HG03457 (cell line): ENCODE measurements around the gene ZNF335.
"Not testable (repeated sequence)": the region's sequence is repeated elsewhere in the genome, so short reads cannot be mapped to it uniquely, and the experiment has no call there.

Source experiments
- ATAC-seq: cut with Tn5 transposase; IDR thresholded peaks from one replicate; pipeline ENCODE4 v1.9.1; 2021; ENCODE audit warnings: moderate number of reproducible peaks; ENCODE audit not compliant: unreplicated experiment

ZNF335 gene

DNA sequence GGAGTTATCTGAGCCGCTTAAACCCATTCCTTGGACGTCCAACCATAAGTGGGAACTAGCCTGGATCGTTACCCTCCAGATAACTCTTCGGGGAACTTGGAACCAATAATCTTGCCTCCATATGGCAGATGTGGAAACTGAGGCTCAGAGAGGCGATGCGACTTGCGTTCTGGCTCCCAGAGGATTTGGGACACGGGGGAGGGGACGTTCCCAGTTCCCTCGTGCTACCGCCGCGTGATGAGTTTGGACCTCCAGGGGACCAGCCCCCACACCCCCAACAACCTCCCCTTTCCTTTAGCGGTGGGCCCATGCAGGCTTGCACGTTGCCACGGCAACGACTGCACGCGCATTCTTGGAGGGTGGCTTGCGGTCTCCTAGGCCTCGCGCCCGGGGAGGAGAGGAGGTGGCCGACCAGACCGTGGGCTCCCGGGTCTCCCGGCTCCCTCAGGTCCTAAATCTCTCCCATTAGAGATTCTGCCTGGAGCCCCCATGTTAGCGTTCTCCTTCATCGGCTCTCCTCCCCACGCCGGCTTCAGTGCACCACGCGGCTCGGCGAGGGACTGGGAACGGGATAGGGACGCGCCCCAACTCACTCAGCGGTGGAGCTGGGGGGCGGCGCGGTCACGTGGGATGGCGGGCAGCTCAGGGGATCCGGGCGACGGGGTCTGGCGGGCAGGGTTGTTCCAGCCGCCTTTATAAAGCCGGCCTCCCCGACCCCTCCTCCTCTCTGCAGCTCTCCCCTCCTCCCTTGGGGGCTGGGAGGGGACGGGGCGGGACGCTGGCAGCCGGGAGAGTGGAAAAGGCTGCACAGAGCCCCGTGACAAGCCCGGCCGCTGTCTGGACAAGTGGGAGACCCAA is 60.3 kb downstream of the ZNF335 start, which contains the start of gene PLTP:
Gene PLTP, minus strand, starts transcription at position 670 of the 858 bp plus-strand sequence. CDS start 703 bp downstream, outside the sequence.
- no peak for ATAC-seq

DNA sequence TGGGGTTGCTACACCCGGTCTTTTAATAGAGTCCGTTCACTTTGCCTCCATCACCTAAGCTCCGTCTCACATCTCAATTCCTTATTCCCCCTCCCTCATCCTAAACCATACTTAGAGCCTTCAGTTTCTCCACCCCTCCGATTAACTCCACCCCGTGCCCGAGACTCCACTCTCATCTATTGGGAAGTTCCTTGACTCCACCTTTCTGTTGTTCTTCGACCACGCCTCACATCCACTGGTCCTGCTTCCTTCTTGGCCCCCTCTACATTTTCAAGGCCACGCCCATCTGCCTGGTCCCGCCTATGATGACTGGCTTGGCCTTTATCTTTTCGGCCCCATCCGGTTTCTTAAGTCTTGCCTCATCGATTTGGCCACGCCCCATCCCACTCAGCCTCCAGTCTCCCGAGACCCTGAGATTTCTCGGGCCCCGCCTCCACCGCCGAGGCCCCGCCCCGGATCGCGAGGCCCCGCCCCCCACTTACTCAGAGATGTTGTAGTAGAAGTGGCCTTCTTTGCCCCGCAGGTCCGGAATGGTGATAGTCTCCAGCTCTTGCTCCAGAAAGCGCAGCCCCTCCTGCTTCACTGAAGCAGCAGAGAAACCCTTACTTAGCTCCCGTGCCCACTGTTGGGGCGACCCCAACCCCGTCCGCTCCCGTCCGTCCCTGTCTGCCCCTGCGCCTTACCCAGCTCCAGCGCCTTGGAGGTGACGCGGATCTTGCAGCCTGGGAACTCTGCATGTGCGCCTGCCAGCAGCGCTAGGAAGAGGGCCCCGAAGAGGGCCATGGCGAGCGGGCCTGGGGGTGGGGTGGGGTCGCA is 61.1 kb downstream of the ZNF335 start:
- peak; percentile 72 for ATAC-seq

DNA sequence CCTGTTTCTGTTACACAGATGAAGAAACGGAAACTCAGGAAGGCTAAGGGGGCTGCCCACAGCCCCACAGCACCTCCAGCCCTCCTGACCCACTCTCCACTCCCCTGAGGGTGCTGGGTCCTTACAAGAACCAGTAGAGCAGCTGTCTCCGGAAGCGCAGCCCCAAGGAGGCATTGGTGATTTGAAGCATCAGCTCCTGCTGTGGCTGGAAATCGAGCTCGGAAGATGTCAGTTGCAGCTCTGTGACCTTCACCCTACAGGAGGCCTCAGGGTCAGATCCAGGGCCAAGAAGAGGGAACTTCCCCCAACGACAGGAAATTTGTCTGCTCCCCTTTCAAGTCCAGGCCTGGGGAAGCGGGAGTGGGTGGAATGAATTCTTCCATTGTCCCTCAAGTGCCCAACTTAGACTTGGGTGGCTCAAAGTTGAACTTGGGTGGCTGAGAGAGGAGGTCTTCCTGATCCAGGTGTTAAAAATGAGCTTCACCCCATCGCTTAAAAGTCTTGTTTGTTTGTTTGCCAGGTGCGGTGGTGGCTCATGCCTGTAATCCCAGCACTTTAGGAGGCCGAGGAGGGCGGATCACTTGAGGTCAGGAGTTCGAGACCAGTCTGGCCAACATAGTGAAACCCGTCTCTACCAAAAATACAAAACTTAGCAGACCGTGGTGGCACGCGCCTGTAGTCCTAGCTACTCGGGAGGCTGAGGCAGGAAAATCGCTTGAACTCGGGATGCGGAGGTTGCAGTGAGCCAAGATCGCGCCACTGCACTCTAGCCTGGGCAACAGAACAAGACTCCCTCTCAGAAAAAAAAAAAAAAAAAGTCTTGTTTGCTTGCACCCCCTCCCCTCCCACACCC is 62.0 kb downstream of the ZNF335 start:
- ATAC-seq = no peak

DNA sequence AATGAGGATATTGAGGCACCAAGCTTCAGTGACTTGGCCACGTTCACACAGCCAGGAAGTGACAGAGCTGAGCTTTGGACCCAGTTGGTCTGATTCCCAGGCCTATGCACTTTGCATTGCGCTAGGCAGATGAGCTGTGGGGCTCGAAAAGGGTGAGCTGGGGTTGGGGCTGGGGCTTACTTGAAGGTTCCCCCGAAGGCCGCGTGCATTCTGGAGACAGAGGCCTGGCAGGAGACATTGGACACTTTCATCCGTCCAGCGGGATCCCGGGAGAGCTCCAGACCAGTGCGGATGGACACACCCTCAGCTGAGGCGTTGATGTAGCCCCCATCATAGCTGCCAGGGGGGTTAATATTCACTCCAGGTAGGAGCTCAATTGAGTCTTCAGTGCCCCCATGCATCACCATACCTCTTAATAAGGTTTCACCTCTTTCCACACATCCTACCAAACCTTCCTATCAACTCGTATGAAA is 62.6 kb downstream of the ZNF335 start:
- no peak for ATAC-seq

DNA sequence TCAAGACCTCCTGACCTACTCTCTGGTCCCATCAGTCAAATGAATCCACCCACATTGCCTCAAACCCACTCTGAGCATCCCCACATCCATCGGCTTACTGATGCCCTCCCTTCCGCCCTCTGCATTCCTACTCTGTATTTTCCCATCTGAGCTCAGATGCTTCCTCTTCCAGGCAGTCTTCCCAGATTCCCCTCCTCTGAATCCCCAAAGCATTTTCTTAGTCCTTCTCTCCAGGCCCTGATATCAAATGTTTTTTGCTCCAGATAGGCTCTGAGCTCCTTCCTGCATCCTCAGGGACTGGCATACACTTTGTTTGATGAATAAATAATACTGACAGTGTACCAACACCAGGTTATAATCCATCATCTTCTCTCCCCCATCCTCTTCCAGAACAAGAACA is 63.9 kb downstream of the ZNF335 start:
- ATAC-seq = no peak

DNA sequence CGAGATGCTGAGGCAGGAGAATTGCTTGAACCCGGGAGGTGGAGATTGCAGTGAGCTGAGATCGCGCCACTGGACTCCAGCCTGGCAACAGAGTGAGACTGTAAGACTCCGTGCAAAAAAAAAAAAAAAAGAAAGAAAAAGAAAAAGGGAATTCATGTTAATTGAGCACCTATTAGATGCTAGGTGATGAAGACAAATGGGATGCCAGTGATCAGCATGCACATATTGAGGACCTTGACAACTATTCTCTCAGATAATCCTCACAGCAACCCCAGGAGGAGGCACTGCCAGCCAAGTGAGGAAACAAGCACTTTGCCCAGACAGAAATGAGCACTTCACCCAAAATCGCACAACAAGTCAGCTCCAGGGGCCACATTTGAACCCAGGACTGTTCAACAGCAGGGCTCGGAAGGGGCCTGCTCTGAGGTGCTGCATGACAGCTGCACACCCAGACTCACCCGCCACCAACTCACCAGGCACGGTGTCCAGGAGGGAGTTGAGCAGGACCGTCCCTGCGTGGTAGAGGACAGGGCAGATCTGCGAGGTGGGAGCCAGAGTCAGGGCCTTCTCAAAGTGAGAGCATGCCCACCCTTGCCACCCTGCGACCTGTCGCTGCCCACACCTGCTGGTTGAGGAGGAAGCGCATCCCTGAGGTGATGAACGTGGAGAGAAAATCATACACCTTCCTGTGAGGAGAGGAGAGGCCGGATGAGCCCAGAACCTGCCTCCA is 64.6 kb downstream of the ZNF335 start:
- ATAC-seq = no peak

DNA sequence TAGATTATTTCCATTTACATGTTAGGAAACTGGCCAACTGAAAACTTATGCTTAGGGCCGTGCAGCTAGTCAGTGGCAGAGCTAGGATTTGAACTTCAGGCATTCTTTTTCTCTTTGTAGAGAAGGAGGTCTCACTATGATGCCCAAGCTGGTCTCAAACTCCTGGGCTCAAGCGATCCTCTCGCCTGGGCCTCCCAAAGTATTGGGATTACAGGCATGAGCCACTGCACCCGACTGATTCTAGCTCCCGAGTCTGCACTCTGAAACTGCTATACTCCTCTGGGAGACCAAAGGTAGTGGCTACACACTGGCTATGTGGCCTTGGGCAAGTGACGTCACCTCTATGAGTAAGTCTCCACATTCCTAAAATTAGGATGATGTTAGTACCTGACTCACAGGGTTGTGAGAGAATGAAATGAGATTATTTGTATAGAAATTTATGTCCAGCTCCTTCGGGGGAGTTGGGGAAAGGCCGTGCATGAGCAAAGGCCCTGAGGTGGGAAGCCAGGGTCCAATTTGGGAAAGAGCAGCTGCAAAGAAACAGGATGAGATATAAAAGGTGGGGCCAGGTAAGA is 66.4 kb downstream of the ZNF335 start:
- no peak for ATAC-seq

DNA sequence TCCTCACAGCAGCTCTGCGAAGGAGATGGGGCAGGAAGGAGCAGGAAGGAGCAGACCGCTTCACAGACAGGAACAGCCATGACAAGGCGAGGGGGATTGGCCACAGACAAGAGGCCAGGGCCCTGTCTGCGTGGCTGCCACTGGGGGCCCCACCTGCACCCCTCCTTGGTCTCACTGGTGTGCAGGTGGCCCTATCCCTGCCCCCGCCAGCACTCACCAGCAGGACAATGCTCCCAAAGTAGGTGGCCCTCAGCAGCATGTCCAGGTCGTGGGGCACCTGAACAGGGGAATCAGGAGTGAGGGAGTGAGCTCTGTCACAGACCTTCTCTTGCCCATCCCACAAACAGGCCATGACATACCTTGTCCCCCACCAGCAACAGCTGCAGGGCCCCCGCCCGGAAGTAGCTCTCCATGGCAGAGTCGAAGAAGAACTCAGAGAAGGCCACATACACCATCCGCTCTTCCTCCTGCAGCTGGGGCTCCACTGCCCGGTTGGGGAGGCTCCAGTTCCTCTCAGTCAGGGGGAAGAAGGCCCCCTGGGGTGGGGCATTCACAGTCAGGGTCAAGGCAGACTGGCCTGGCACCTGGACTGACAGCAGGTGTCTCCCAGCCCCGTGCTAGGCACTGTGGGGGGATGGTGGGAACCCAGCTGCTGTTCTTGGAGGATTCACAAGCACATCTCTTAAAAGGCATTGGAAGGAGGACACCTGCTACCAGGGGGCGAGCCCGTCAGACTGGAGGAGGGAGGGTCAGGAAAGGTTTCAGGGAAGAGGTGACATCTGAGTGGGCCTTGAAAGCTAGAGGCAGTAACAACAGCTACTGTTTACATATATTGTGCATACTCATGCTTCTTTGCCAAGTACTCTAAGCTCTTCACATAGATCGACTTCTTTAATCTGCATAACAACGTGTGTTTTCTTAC is 67.2 kb downstream of the ZNF335 start:
- ATAC-seq = no peak

DNA sequence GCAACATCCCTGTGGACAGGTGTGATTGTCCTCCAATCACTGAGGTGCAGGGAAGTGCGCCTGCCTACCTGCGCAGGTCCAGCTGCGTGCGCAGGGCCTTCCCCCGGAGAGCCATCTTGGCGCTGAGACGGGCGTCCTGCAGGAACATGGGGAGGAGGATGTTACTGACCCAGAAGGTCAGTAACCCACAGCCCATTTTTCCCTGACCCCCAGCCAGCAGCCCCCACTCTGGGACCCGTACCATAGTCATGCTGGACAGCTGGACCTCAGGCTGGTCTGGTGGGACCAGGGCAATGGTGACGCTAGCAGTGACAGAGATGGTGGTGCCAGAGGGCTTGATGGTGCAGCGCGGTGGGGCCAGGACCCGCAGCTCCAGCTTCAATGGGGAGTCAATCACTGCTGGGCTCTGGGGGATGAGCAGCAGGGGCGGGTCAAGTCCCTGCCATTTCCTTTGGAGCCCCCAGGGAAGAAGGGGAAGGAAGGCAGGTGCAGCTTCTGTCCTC is 69.8 kb downstream of the ZNF335 start:
- no peak for ATAC-seq

DNA sequence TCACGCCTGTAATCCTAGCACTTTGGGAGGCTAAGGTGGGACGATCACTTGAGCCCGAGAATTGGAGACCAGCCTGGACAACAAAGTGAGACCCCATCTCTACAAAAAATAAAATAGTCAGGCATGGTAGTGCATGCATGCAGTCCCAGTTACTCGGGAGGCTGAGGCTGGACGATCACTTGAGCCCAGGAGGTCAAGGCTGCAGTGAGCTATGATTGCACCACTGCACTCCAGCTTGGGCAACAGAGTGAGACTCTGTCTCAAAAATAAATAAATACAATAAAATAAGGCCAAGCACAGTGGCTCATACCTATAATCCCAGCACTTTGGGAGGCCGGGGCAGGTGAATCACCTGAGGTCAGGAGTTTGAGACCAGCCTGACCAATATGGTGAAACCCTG is 70.7 kb downstream of the ZNF335 start:
- not testable (repeated sequence) for ATAC-seq

DNA sequence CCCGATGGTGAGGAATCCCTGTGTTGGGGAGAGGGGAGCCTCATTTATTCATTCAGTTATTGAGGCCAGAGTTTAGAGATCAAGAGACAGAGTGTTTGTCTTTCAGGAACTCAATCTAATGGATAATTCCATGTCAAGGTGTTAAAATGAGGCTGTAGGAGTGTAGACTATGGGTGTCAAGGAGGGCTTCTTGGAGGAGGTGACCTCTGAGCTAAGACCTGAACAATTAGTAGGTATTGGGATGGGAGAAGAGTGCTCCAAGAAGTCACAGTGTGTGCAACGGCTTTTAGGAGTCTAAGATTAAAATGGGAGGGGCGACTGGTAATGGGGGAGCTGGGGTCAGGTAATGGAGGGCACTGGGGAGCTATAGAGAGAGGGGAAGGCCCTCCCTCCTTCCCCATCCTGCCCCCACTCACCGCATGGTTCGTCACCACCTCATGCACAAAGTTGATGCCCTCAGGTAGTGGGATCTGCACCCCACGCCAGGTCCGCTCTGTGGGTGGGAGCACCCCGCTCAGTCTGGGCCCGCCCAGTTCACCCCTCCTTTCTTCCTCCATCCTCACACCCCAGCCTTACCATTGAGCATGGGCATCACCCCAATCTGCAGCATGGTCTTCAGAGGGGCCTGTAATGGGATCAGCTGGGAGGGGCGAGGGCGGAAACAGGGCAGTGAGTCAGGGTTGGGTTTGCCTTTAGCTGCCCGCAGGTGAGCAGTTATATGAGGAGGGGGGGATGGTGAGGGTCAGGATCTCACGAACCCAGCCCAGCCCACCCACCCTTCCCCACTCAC is 72.8 kb downstream of the ZNF335 start:
- ATAC-seq = no peak
